Ammon's horn (tissue), 1 donor: ENCODE data around the gene ANKRD11.
"Not testable (repeated sequence)": the region's sequence is repeated elsewhere in the genome, so short reads cannot be mapped to it uniquely, and the experiment has no call there.

ENCODE experiments used
- DNase-seq: peaks from one replicate; pipeline ENCODE4 v3.0.0-alpha.2; 2016; ENCODE audit warnings: low spot score

The ANKRD11 gene

GRCh38 chr16:89280546-89281188 lies 209.7 kb downstream of the ANKRD11 start:
- no peak for DNase-seq

- no peak for DNase-seq
Measured at GRCh38 chr16:89279666-89280481, 210.5 kb downstream of the ANKRD11 start.

- DNase-seq = no peak
Measured at GRCh38 chr16:89278441-89279240, 211.7 kb downstream of the ANKRD11 start.

- DNase-seq = no peak
Measured at GRCh38 chr16:89277641-89278341, 212.6 kb downstream of the ANKRD11 start.

- no peak for DNase-seq
Measured at GRCh38 chr16:89277049-89277448, 213.3 kb downstream of the ANKRD11 start.

- no peak for DNase-seq
Measured at GRCh38 chr16:89275837-89276720, 214.3 kb downstream of the ANKRD11 start.

- DNase-seq = no peak
Measured at GRCh38 chr16:89275284-89275584, 215.1 kb downstream of the ANKRD11 start.

- no peak for DNase-seq
Measured at GRCh38 chr16:89274561-89275283, 215.6 kb downstream of the ANKRD11 start.

- no peak for DNase-seq
Measured at GRCh38 chr16:89273741-89274472, 216.5 kb downstream of the ANKRD11 start.

- DNase-seq = no peak
Measured at GRCh38 chr16:89272631-89273030, 217.7 kb downstream of the ANKRD11 start.

GRCh38 chr16:89270666-89271345 lies 219.6 kb downstream of the ANKRD11 start:
- no peak for DNase-seq

GRCh38 chr16:89269805-89270665 lies 220.3 kb downstream of the ANKRD11 start:
- DNase-seq = no peak

- DNase-seq = no peak
Measured at GRCh38 chr16:89268987-89269735, 221.2 kb downstream of the ANKRD11 start.

- DNase-seq = no peak
Measured at GRCh38 chr16:89268585-89268984, 221.8 kb downstream of the ANKRD11 start.

- not testable (repeated sequence) for DNase-seq
Measured at GRCh38 chr16:89267746-89268145, 222.6 kb downstream of the ANKRD11 start.

- DNase-seq = no peak
Measured at GRCh38 chr16:89266521-89267134, 223.7 kb downstream of the ANKRD11 start.

- no peak for DNase-seq
Measured at GRCh38 chr16:89265647-89266046, 224.7 kb downstream of the ANKRD11 start.
